Neuronal stem cell (in vitro differentiated cells): ENCODE data around the gene CUEDC2.

Experiments
- DNase-seq: peaks from one replicate; pipeline ENCODE4 v3.0.0-alpha.2; 2013; ENCODE audit warnings: low spot score
- H2AFZ ChIP-seq: one replicate; pipeline ENCODE4 v1.6.1; 2013; ENCODE audit warnings: mild to moderate bottlenecking, low read length, inconsistent platforms
- H2AK5ac ChIP-seq: 2 replicates; pipeline ENCODE4 v1.6.1; 2013; ENCODE audit warnings: low read depth, mild to moderate bottlenecking, inconsistent platforms, low read length, moderate library complexity, mixed read lengths
- H2BK120ac ChIP-seq: 2 replicates; pipeline ENCODE4 v1.6.1; 2013; ENCODE audit warnings: low read depth, mild to moderate bottlenecking, inconsistent platforms, low read length, moderate library complexity, mixed read lengths
- H2BK12ac ChIP-seq: one replicate; pipeline ENCODE4 v1.6.1; 2013; ENCODE audit warnings: low read length, inconsistent platforms
- H2BK15ac ChIP-seq: 2 replicates; pipeline ENCODE4 v1.6.1; 2013; ENCODE audit warnings: mild to moderate bottlenecking, low read length, inconsistent platforms, mixed read lengths
- H2BK5ac ChIP-seq: one replicate; pipeline ENCODE4 v1.6.1; 2013; ENCODE audit warnings: inconsistent platforms, mild to moderate bottlenecking, low read length, moderate library complexity
- H3K14ac ChIP-seq: one replicate; pipeline ENCODE4 v1.6.1; 2013; ENCODE audit warnings: low read length, inconsistent platforms
- H3K18ac ChIP-seq: 2 replicates; pipeline ENCODE4 v1.6.1; 2013; ENCODE audit warnings: low read length, inconsistent platforms
- H3K23ac ChIP-seq: 2 replicates; pipeline ENCODE4 v1.6.1; 2013; ENCODE audit warnings: low read depth, mild to moderate bottlenecking, mixed read lengths, low read length, inconsistent platforms; ENCODE audit not compliant: poor library complexity
- H3K27ac ChIP-seq: replicated peaks from 3 replicates; pipeline ENCODE4 v1.5.1; 2013; ENCODE audit warnings: low read length, inconsistent platforms
- H3K27me3 ChIP-seq, 3 experiments: 2 replicates each; pipeline ENCODE4 v1.6.1; 2013; ENCODE audit warnings: low read length in 3 of 3, mild to moderate bottlenecking in 2 of 3, inconsistent platforms in 1 of 3, low read depth in 1 of 3, mixed read lengths in 1 of 3, moderate library complexity in 1 of 3; ENCODE audit not compliant: control insufficient read depth in 3 of 3, insufficient read depth in 3 of 3
- H3K36me3 ChIP-seq, 2 donors: replicated peaks in 1 of 2; 2 replicates each; pipeline ENCODE4 v1.6.1; 2013; ENCODE audit warnings: low read length in 2 of 2; ENCODE audit not compliant: control insufficient read depth in 2 of 2, insufficient read depth in 2 of 2
- H3K4ac ChIP-seq: 2 replicates; pipeline ENCODE4 v1.6.1; 2013; ENCODE audit warnings: inconsistent platforms, mild to moderate bottlenecking, low read length, moderate library complexity
- H3K4me1 ChIP-seq, 2 donors: 1 replicate in 1 of 2; 2 replicates in 1 of 2; pipeline ENCODE4 v1.6.1; 2013; ENCODE audit warnings: low read length in 2 of 2, low read depth in 1 of 2; ENCODE audit not compliant: control insufficient read depth in 2 of 2, insufficient read depth in 1 of 2
- H3K4me2 ChIP-seq: one replicate; pipeline ENCODE4 v1.6.1; 2013; ENCODE audit warnings: mild to moderate bottlenecking, low read length, inconsistent platforms; ENCODE audit not compliant: insufficient read depth, poor library complexity, severe bottlenecking
- H3K4me3 ChIP-seq, 2 donors: 2 replicates each; pipeline ENCODE4 v1.5.1; 2013; ENCODE audit warnings: low read length in 2 of 2, mild to moderate bottlenecking in 2 of 2, inconsistent platforms in 1 of 2, moderate library complexity in 1 of 2
- H3K79me1 ChIP-seq: one replicate; pipeline ENCODE4 v1.6.1; 2013; ENCODE audit warnings: low read depth, mild to moderate bottlenecking, inconsistent platforms, low read length, moderate library complexity
- H3K9ac ChIP-seq: one replicate; pipeline ENCODE4 v1.6.1; 2013; ENCODE audit warnings: mild to moderate bottlenecking, low read depth, low read length, inconsistent platforms; ENCODE audit not compliant: poor library complexity
- H3K9me3 ChIP-seq, 2 donors: replicated peaks in 1 of 2; 2 replicates each; pipeline versions ENCODE3 to v1.6.1; 2013; ENCODE audit warnings: low read length in 2 of 2, mild to moderate bottlenecking in 2 of 2, inconsistent platforms in 1 of 2, low read depth in 1 of 2, mixed read lengths in 1 of 2, moderate library complexity in 1 of 2; ENCODE audit not compliant: control insufficient read depth in 2 of 2, insufficient read depth in 1 of 2
- H4K8ac ChIP-seq: one replicate; pipeline ENCODE4 v1.6.1; 2013; ENCODE audit warnings: low read depth, mild to moderate bottlenecking, inconsistent platforms, low read length, moderate library complexity
- H4K91ac ChIP-seq: one replicate; pipeline ENCODE4 v1.6.1; 2013; ENCODE audit warnings: low read length, low read depth, mild to moderate bottlenecking, inconsistent platforms; ENCODE audit not compliant: poor library complexity
- WGBS, 2 donors: extraction: QIAGEN DNeasy Blood & Tissue Kit; methylation state at CpG; one replicate each; pipeline ENCODE4 v1.1.7; 2013; ENCODE audit warnings: missing lambda C conversion rate in 2 of 2, mixed read lengths in 1 of 2; ENCODE audit not compliant: insufficient read length in 2 of 2, insufficient replicate concordance in 1 of 2; ENCODE audit errors: extremely low coverage in 2 of 2; 5-methylcytosine and 5-hydroxymethylcytosine counted together

Gene CUEDC2

GRCh38 chr10:102463983-102464382 is 31.6 kb upstream of the CUEDC2 start:
- no peak overlapping the region for H4K91ac ChIP-seq
- no peak overlapping the region for H3K23ac ChIP-seq
- H3K27me3 ChIP-seq: peaks cover 0 to 20% (median 0%) of the 10 kb centered on the region in 3 experiments
- peaks cover 13 to 23% of the 10 kb centered on the region in 2 donors for H3K4me1 ChIP-seq
- H3K27ac ChIP-seq: no peak overlapping the region
- peaks cover 0 to 5% of the 10 kb centered on the region in 2 donors for H3K36me3 ChIP-seq
- no peak overlapping the region for H2BK5ac ChIP-seq
- H3K18ac ChIP-seq: no peak overlapping the region
- H3K4me3 ChIP-seq: no peak overlapping the region
- H3K79me1 ChIP-seq: peaks cover 3% of the 10 kb centered on the region
- no peak overlapping the region for H2BK15ac ChIP-seq
- H3K9me3 ChIP-seq: no peaks in the 10 kb centered on the region
- H4K8ac ChIP-seq: no peak overlapping the region
- no peak overlapping the region for H2BK12ac ChIP-seq
- H3K9ac ChIP-seq: no peak overlapping the region
- no CpG with 5 or more reads among the region's 10 CpGs for WGBS, 2 donors
- no peak overlapping the region for H2AK5ac ChIP-seq
- no peak overlapping the region for H2BK120ac ChIP-seq
- no peak overlapping the region for H2AFZ ChIP-seq
- no peak overlapping the region for H3K4me2 ChIP-seq
- no peak for DNase-seq
- H3K4ac ChIP-seq: no peak overlapping the region
- H3K14ac ChIP-seq: no peak overlapping the region

- peaks cover 13 to 23% of the 10 kb centered on the region in 2 donors for H3K4me1 ChIP-seq
- H3K4ac ChIP-seq: no peak overlapping the region
- WGBS, 2 donors: no CpG with 5 or more reads among the region's 6 CpGs
- H2AFZ ChIP-seq: peak overlapping the region; percentile 31
- H3K9me3 ChIP-seq: no peaks in the 10 kb centered on the region
- peak overlapping the region in 1 of 2 donors; percentile 57 for H3K4me3 ChIP-seq
- H3K4me2 ChIP-seq: no peak overlapping the region
- no peak overlapping the region for H2BK5ac ChIP-seq
- no peak overlapping the region for H3K23ac ChIP-seq
- H4K91ac ChIP-seq: no peak overlapping the region
- no peak overlapping the region for H3K9ac ChIP-seq
- H3K27me3 ChIP-seq: peaks cover 0 to 20% (median 0%) of the 10 kb centered on the region in 3 experiments
- no peak overlapping the region for H2BK12ac ChIP-seq
- no peaks in the 10 kb centered on the region for H3K36me3 ChIP-seq
- H3K79me1 ChIP-seq: peaks cover 1% of the 10 kb centered on the region
- no peak overlapping the region for H2AK5ac ChIP-seq
- H3K14ac ChIP-seq: no peak overlapping the region
- H2BK120ac ChIP-seq: no peak overlapping the region
- H2BK15ac ChIP-seq: no peak overlapping the region
- no peak overlapping the region for H3K18ac ChIP-seq
- no peak for DNase-seq
- H4K8ac ChIP-seq: no peak overlapping the region
- no peak overlapping the region for H3K27ac ChIP-seq
Observed at GRCh38 chr10:102462512-102463054, 30.2 kb upstream of the CUEDC2 start.

- H3K79me1 ChIP-seq: peaks cover 1% of the 10 kb centered on the region
- no peaks in the 10 kb centered on the region for H3K9me3 ChIP-seq
- H4K91ac ChIP-seq: no peak overlapping the region
- no peak overlapping the region for H2BK5ac ChIP-seq
- H3K4ac ChIP-seq: no peak overlapping the region
- H4K8ac ChIP-seq: no peak overlapping the region
- peak overlapping the region; percentile 57 to 71 for H3K4me3 ChIP-seq
- H3K14ac ChIP-seq: no peak overlapping the region
- no peak overlapping the region for H2BK15ac ChIP-seq
- peak overlapping the region; percentile 35 for H3K23ac ChIP-seq
- peaks cover 13 to 23% of the 10 kb centered on the region in 2 donors for H3K4me1 ChIP-seq
- H2BK12ac ChIP-seq: no peak overlapping the region
- peak overlapping the region; percentile 89 for H2AFZ ChIP-seq
- WGBS, 2 donors: no CpG with 5 or more reads among the region's 54 CpGs
- no peak overlapping the region for H3K27ac ChIP-seq
- H2AK5ac ChIP-seq: no peak overlapping the region
- peak; percentile 84 for DNase-seq
- H3K9ac ChIP-seq: no peak overlapping the region
- H2BK120ac ChIP-seq: no peak overlapping the region
- H3K4me2 ChIP-seq: peak overlapping the region; percentile 87
- H3K36me3 ChIP-seq: no peaks in the 10 kb centered on the region
- peak overlapping the region; percentile 41 for H3K18ac ChIP-seq
- peaks cover 0 to 20% (median 0%) of the 10 kb centered on the region in 3 experiments for H3K27me3 ChIP-seq
Observed at GRCh38 chr10:102461187-102462054, 29.0 kb upstream of the CUEDC2 start.

DNA sequence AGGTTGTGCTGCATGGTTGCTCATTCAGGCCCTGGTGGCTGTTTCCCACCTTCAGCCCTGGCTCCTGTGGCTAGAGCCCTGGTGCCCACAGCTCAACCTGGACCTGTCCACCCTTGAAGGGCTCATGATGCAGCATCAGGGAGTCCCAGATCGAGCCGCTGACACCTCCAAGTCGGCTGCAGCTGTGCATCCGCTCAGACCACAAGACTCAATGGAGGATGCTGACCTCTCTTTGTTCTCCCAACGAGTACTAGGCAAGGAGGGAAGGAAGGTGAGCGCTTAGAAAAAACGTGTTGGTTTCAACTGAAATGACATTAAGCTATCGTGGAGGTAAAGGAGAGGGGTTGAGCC is 28.4 kb upstream of the CUEDC2 start:
- H3K27ac ChIP-seq: no peak overlapping the region
- H4K8ac ChIP-seq: peak overlapping the region; percentile 5
- H4K91ac ChIP-seq: no peak overlapping the region
- no peak overlapping the region for H2BK15ac ChIP-seq
- H3K18ac ChIP-seq: peak overlapping the region; percentile 31
- no peaks in the 10 kb centered on the region for H3K36me3 ChIP-seq
- no peak overlapping the region for H2AK5ac ChIP-seq
- peak overlapping the region; percentile 49 for H3K4me2 ChIP-seq
- H3K9me3 ChIP-seq: no peaks in the 10 kb centered on the region
- DNase-seq: no peak
- WGBS, 2 donors: no CpG with 5 or more reads among the region's 8 CpGs
- H2BK5ac ChIP-seq: no peak overlapping the region
- H3K14ac ChIP-seq: no peak overlapping the region
- H3K9ac ChIP-seq: no peak overlapping the region
- peaks cover 13 to 23% of the 10 kb centered on the region in 2 donors for H3K4me1 ChIP-seq
- no peak overlapping the region for H3K4ac ChIP-seq
- peaks cover 0 to 20% (median 0%) of the 10 kb centered on the region in 3 experiments for H3K27me3 ChIP-seq
- H3K79me1 ChIP-seq: peaks cover 1% of the 10 kb centered on the region
- H2BK120ac ChIP-seq: no peak overlapping the region
- H3K23ac ChIP-seq: no peak overlapping the region
- peak overlapping the region; percentile 33 to 57 for H3K4me3 ChIP-seq
- H2BK12ac ChIP-seq: no peak overlapping the region
- peak overlapping the region; percentile 89 for H2AFZ ChIP-seq
